H1 (cell line): ENCODE measurements around the gene INO80.

ENCODE experiments used
- EP300 ChIP-seq, 2 experiments: IDR thresholded peaks; 1 replicate in 1 of 2; 2 replicates in 1 of 2; pipeline ENCODE4 v1.6.1; 2011 to 2012; ENCODE audit warnings: low read depth in 2 of 2, low read length in 2 of 2, mild to moderate bottlenecking in 2 of 2, borderline replicate concordance in 1 of 2, inconsistent platforms in 1 of 2, moderate library complexity in 1 of 2
- POLR2A ChIP-seq, 2 experiments: IDR thresholded peaks; 1 replicate in 1 of 2; 2 replicates in 1 of 2; pipeline ENCODE4 v1.6.1; 2011; ENCODE audit warnings: low read depth in 2 of 2, low read length in 2 of 2, mild to moderate bottlenecking in 2 of 2; ENCODE audit errors: control extremely low read depth in 1 of 2
- TF ChIP-seq, protein P1 (sequence below), 3 experiments: IDR thresholded peaks; 1 replicate in 2 of 3; 2 replicates in 1 of 3; pipeline versions ENCODE4 v1.5.1 to v1.6.1; 2011; ENCODE audit warnings: low read length in 3 of 3, mild to moderate bottlenecking in 3 of 3, inconsistent platforms in 2 of 3, low read depth in 1 of 3, moderate library complexity in 1 of 3; ENCODE audit not compliant: insufficient read depth in 1 of 3; ENCODE audit errors: control extremely low read depth in 1 of 3

DNA sequence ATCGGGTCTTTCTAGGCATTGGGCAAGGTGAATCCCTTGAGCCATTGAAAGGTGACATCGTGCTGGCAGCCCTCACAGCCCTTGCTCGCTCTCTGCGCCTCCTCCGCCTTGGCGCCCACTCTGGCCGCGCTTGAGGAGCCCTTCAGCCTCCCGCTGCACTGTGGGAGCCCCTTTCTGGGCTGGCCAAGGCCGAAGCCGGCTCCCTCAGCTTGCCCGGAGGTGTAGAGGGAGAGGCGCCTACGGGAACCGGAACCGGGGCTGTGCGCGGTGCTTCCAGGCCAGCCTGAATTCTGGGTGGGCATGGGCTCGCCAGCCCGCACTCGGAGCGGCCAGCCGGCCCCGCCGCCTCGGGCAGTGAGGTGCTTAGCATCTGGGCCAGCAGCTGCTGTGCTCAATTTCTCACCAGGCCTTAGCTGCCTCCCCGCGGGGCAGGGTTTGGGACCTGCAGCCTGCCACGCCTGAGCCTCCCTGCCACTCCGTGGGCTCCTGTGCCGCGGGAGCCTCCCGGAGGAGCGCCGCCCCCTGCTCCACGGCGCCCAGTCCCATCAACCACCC is 35.4 kb upstream of the INO80 start:
- TF ChIP-seq EP300 (IDR thresholded peaks at IDR 0.05; ENCODE audit: borderline replicate concordance in 1 of 2, low read depth in 2 of 2, low read length in 2 of 2): no peak
- TF ChIP-seq POLR2A (IDR thresholded peaks at IDR 0.05; ENCODE audit: control extremely low read depth in 1 of 2, low read depth in 2 of 2, low read length in 2 of 2): no peak
- TF ChIP-seq, protein P1, sequence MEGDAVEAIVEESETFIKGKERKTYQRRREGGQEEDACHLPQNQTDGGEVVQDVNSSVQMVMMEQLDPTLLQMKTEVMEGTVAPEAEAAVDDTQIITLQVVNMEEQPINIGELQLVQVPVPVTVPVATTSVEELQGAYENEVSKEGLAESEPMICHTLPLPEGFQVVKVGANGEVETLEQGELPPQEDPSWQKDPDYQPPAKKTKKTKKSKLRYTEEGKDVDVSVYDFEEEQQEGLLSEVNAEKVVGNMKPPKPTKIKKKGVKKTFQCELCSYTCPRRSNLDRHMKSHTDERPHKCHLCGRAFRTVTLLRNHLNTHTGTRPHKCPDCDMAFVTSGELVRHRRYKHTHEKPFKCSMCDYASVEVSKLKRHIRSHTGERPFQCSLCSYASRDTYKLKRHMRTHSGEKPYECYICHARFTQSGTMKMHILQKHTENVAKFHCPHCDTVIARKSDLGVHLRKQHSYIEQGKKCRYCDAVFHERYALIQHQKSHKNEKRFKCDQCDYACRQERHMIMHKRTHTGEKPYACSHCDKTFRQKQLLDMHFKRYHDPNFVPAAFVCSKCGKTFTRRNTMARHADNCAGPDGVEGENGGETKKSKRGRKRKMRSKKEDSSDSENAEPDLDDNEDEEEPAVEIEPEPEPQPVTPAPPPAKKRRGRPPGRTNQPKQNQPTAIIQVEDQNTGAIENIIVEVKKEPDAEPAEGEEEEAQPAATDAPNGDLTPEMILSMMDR (IDR thresholded peaks at IDR 0.05; ENCODE audit: control extremely low read depth in 1 of 3, insufficient read depth in 1 of 3, low read depth in 1 of 3, low read length in 3 of 3): no peak
